Activated CD4-positive, alpha-beta T cell treated with anti-CD3 and anti-CD28 coated beads for 48 hours (primary cell): ENCODE results near the gene SLC22A31.

Experiments
- DNase-seq: peaks from one replicate; pipeline ENCODE4 v3.0.0-alpha.2; 2020

Gene SLC22A31

GRCh38 chr16:89147085-89147817 is 53.1 kb downstream of the SLC22A31 start:
- DNase-seq = no peak

- no peak for DNase-seq
Measured at GRCh38 chr16:89146211-89147005, 53.9 kb downstream of the SLC22A31 start.
